Activated T-helper 1 cell treated with anti-CD3 and anti-CD28 coated beads, Interleukin-12 subunit alpha, Interleukin-12 subunit beta, Interleukin-2, Interleukin-4 antibody, amounts not matched to agents 30 ng/mL and 10 ng/mL and 1 ng/mL, durations not matched to agents 14 hours and 24 hours and 36 hours (primary cell): ENCODE results near the gene GTPBP6. TPM values are rescaled to one million over a fixed set of nuclear protein-coding genes. Genes with fewer than 3 reads are reported as not detected.
"Not testable (repeated sequence)": the region's sequence is repeated elsewhere in the genome, so short reads cannot be mapped to it uniquely, and the experiment has no call there.

Experiments
- DNase-seq: peaks from one replicate; pipeline ENCODE4 v3.0.0; 2021; ENCODE audit warnings: low spot score
- H3K27ac Mint-ChIP-seq: one replicate; pipeline ENCODE4 v1.8.0; 2021; ENCODE audit warnings: mild to moderate bottlenecking, mixed read lengths
- H3K27me3 Mint-ChIP-seq: one replicate; pipeline ENCODE4 v1.8.0; 2022; ENCODE audit warnings: mild to moderate bottlenecking, moderate library complexity, mixed read lengths; ENCODE audit not compliant: insufficient read depth
- H3K36me3 Mint-ChIP-seq: one replicate; pipeline ENCODE4 v1.8.0; 2021; ENCODE audit warnings: low read depth, mixed read lengths
- H3K4me1 Mint-ChIP-seq: one replicate; pipeline ENCODE4 v1.8.0; 2021; ENCODE audit warnings: low read depth, mixed read lengths
- H3K4me3 Mint-ChIP-seq: one replicate; pipeline ENCODE4 v1.8.0; 2021; ENCODE audit warnings: mild to moderate bottlenecking, moderate library complexity, mixed read lengths
- H3K9me3 Mint-ChIP-seq: one replicate; pipeline ENCODE4 v1.8.0; 2021; ENCODE audit warnings: mixed read lengths
- intact Hi-C: fragments of 100-400 bp; cut with micrococcal nuclease; formaldehyde crosslinking; loops from one replicate; pipeline ENCODE4 v1.15.1; 2024
- total RNA-seq: library from RNA; stranded (reverse); gene quantifications from 2 replicates; pipeline ENCODE4 v1.2.3, GENCODE V29; 2022

The GTPBP6 gene
- total RNA-seq, 1 donor from 2014 or later: 68.3 TPM

- Mint-ChIP-seq H3K27ac (no peak overlapping the region), H3K27me3 (peaks cover 2% of the 10 kb centered on the region), H3K4me3 (no peak overlapping the region), H3K9me3 (no peaks in the 10 kb centered on the region), H3K36me3 (peaks cover 22% of the 10 kb centered on the region), H3K4me1 (no peaks in the 10 kb centered on the region)
- intact Hi-C loops: no loop called here
- DNase-seq: no peak
These were observed 4.5 kb downstream of the GTPBP6 start for GRCh38 chrX:314049-314448.

GRCh38 chrX:313546-313945 is 5.0 kb downstream of the GTPBP6 start:
- Mint-ChIP-seq H3K27ac (no peak overlapping the region), H3K36me3 (peaks cover 22% of the 10 kb centered on the region), H3K9me3 (no peaks in the 10 kb centered on the region), H3K27me3 (peaks cover 2% of the 10 kb centered on the region), H3K4me1 (no peaks in the 10 kb centered on the region), H3K4me3 (no peak overlapping the region)
- intact Hi-C loops: no loop called here
- no peak for DNase-seq

- Mint-ChIP-seq H3K27me3 (no peaks in the 10 kb centered on the region), H3K9me3 (no peaks in the 10 kb centered on the region), H3K36me3 (peaks cover 24% of the 10 kb centered on the region), H3K4me3 (no peak overlapping the region), H3K27ac (no peak overlapping the region), H3K4me1 (no peaks in the 10 kb centered on the region)
- no peak for DNase-seq
- intact Hi-C loops: no loop called here
These were observed 5.8 kb downstream of the GTPBP6 start for GRCh38 chrX:312621-313331.

GRCh38 chrX:311156-312129 is 7.2 kb downstream of the GTPBP6 start:
- DNase-seq: no peak
- intact Hi-C loops: no loop called here
- H3K36me3 Mint-ChIP-seq: peaks cover 27% of the 10 kb centered on the region
- no peaks in the 10 kb centered on the region for H3K4me1 Mint-ChIP-seq
- H3K27me3 Mint-ChIP-seq: no peaks in the 10 kb centered on the region
- H3K4me3 Mint-ChIP-seq: no peak overlapping the region
- H3K9me3 Mint-ChIP-seq: no peaks in the 10 kb centered on the region
- H3K27ac Mint-ChIP-seq: no peak overlapping the region

GRCh38 chrX:310621-311155 is 7.9 kb downstream of the GTPBP6 start:
- intact Hi-C loops: no loop called here
- no peaks in the 10 kb centered on the region for H3K27me3 Mint-ChIP-seq
- DNase-seq: no peak
- peaks cover 30% of the 10 kb centered on the region for H3K36me3 Mint-ChIP-seq
- no peak overlapping the region for H3K4me3 Mint-ChIP-seq
- H3K4me1 Mint-ChIP-seq: no peaks in the 10 kb centered on the region
- H3K27ac Mint-ChIP-seq: no peak overlapping the region
- no peaks in the 10 kb centered on the region for H3K9me3 Mint-ChIP-seq

GRCh38 chrX:308821-309520 is 9.6 kb downstream of the GTPBP6 start:
- H3K27ac Mint-ChIP-seq: no peak overlapping the region
- H3K27me3 Mint-ChIP-seq: no peaks in the 10 kb centered on the region

GRCh38 chrX:307261-308111 is 11.1 kb downstream of the GTPBP6 start:
- H3K4me1 Mint-ChIP-seq: no peaks in the 10 kb centered on the region
- H3K4me3 Mint-ChIP-seq: no peak overlapping the region
- H3K27me3 Mint-ChIP-seq: no peaks in the 10 kb centered on the region
- intact Hi-C loops: no loop called here
- peaks cover 31% of the 10 kb centered on the region for H3K36me3 Mint-ChIP-seq
- H3K27ac Mint-ChIP-seq: no peak overlapping the region
- DNase-seq: no peak
- H3K9me3 Mint-ChIP-seq: no peaks in the 10 kb centered on the region

More at GRCh38 chrX:308821-309520, 9.6 kb downstream of the GTPBP6 start:
- Mint-ChIP-seq H3K4me1 (no peaks in the 10 kb centered on the region), H3K9me3 (no peaks in the 10 kb centered on the region), H3K36me3 (peaks cover 33% of the 10 kb centered on the region), H3K4me3 (no peak overlapping the region)
- intact Hi-C loops: no loop called here
- no peak for DNase-seq

- H3K9me3 Mint-ChIP-seq, H3K4me3 Mint-ChIP-seq, H3K27me3 Mint-ChIP-seq, DNase-seq, H3K27ac Mint-ChIP-seq, intact Hi-C loops, H3K4me1 Mint-ChIP-seq: not testable (repeated sequence)
- H3K36me3 Mint-ChIP-seq: peaks cover 24% of the 10 kb centered on the region
These were observed 11.9 kb downstream of the GTPBP6 start for GRCh38 chrX:306614-307251.

GRCh38 chrX:305781-306613 is 12.6 kb downstream of the GTPBP6 start:
- H3K9me3 Mint-ChIP-seq, H3K4me1 Mint-ChIP-seq, intact Hi-C loops, DNase-seq, H3K4me3 Mint-ChIP-seq, H3K27ac Mint-ChIP-seq, H3K27me3 Mint-ChIP-seq: not testable (repeated sequence)
- peaks cover 23% of the 10 kb centered on the region for H3K36me3 Mint-ChIP-seq

GRCh38 chrX:302975-303374 is 15.6 kb downstream of the GTPBP6 start:
- Mint-ChIP-seq H3K36me3 (peaks cover 14% of the 10 kb centered on the region), H3K4me3 (no peak overlapping the region), H3K27ac (no peak overlapping the region), H3K9me3 (no peaks in the 10 kb centered on the region), H3K27me3 (no peaks in the 10 kb centered on the region), H3K4me1 (no peaks in the 10 kb centered on the region)
- intact Hi-C loops: no loop called here
- DNase-seq: no peak

- no peak overlapping the region for H3K4me3 Mint-ChIP-seq
- intact Hi-C loops: no loop called here
- no peaks in the 10 kb centered on the region for H3K27me3 Mint-ChIP-seq
- DNase-seq: no peak
- no peak overlapping the region for H3K27ac Mint-ChIP-seq
- no peaks in the 10 kb centered on the region for H3K4me1 Mint-ChIP-seq
- H3K9me3 Mint-ChIP-seq: no peaks in the 10 kb centered on the region
- H3K36me3 Mint-ChIP-seq: peaks cover 16% of the 10 kb centered on the region
These were observed 18.3 kb downstream of the GTPBP6 start for GRCh38 chrX:300334-300733.
